Right lobe of liver (tissue), 6 donors: ENCODE data around the gene PTPN11. TPM values are rescaled to one million over a fixed set of nuclear protein-coding genes. Genes with fewer than 3 reads are reported as not detected.

Experiments used
- ATAC-seq, 4 donors: fragments of 200-7000 bp; cut with Tn5 transposase; one replicate each; pipeline ENCODE4 v1.9.1; 2020; ENCODE audit warnings: mild to moderate bottlenecking in 4 of 4, moderate library complexity in 4 of 4
- DNase-seq, 3 donors: peaks; one replicate each; pipeline ENCODE4 v3.0.0-alpha.2; 2020
- H3K27ac ChIP-seq, 3 donors: fragments of 200-600 bp; one replicate each; pipeline ENCODE4 v1.8.0; 2022
- H3K27me3 ChIP-seq, 2 donors: fragments of 200-600 bp; one replicate each; pipeline ENCODE4 v1.8.0; 2022
- H3K36me3 ChIP-seq, 4 donors: fragments of 200-600 bp; sonication (generic) in 1 of 4; one replicate each; pipeline versions ENCODE4 v1.5.1 to v1.8.0; 2017 to 2022; ENCODE audit warnings: control low read depth in 1 of 4
- H3K4me1 ChIP-seq, 4 donors: fragments of 200-600 bp; sonication (generic) in 1 of 4; one replicate each; pipeline versions ENCODE4 v1.5.1 to v1.8.0; 2017 to 2022; ENCODE audit warnings: control low read depth in 1 of 4
- H3K4me3 ChIP-seq, 3 donors: fragments of 200-600 bp; one replicate each; pipeline ENCODE4 v1.8.0; 2022
- H3K9me3 ChIP-seq, 4 donors: fragments of 200-600 bp; sonication (generic) in 1 of 4; one replicate each; pipeline versions ENCODE4 v1.5.1 to v1.8.0; 2017 to 2022; ENCODE audit warnings: control low read depth in 1 of 4
- POLR2A ChIP-seq: fragments of 450-650 bp; IDR thresholded peaks from one replicate; pipeline ENCODE4 v1.6.1; 2017; ENCODE audit warnings: antibody characterized with exemption, mild to moderate bottlenecking
- WGBS: methylation state at CpG from one replicate; pipeline ENCODE4 v1.1.6; 2018; ENCODE audit warnings: low coverage, low lambda C conversion rate; ENCODE audit not compliant: insufficient coverage; ENCODE audit errors: missing lambda C conversion rate; 5-methylcytosine and 5-hydroxymethylcytosine counted together
- intact Hi-C, 2 donors: fragments of 100-400 bp; cut with DNase I; formaldehyde crosslinking; loops; one replicate each; pipeline versions ENCODE4 v1.11.2 to v1.14.1; 2022
- total RNA-seq, 6 experiments: library from RNA; depleted of rRNA in 2 of 6; stranded (reverse); fragments of >200 nt in 2 of 6; fragmentation: NEBNext Ultra II Directional in 3 of 6; extraction: Animal tissue kit (Norgen Biotek cat#: 25700) in 3 of 6; gene quantifications; one replicate each; pipeline versions ENCODE4 v1.1.0 to v1.2.4, GENCODE V29; 2016 to 2023
- TF ChIP-seq, protein P1 (sequence below), 4 donors: fragments of 200-600 bp in 3 of 4; fragments of 450-650 bp in 1 of 4; IDR thresholded peaks; one replicate each; pipeline versions ENCODE4 v1.5.1 to v1.8.0; 2016 to 2022; ENCODE audit warnings: antibody characterized with exemption in 4 of 4, mild to moderate bottlenecking in 2 of 4
- donor health status: DM: no; HTN: yes; CAD: no.
- donor health status: DM: no; HTN: no; CAD: no.
- donor health status: DM: no; HTN: no; CAD: no.
- donor health status: DM: no; HTN: yes; CAD: no.
- donor health status: DM: no; HTN: yes; CAD: no.

The PTPN11 gene
- total RNA-seq, 6 experiments from 2014 or later = 66.4 to 77.7 (median 68.6) TPM

DNA sequence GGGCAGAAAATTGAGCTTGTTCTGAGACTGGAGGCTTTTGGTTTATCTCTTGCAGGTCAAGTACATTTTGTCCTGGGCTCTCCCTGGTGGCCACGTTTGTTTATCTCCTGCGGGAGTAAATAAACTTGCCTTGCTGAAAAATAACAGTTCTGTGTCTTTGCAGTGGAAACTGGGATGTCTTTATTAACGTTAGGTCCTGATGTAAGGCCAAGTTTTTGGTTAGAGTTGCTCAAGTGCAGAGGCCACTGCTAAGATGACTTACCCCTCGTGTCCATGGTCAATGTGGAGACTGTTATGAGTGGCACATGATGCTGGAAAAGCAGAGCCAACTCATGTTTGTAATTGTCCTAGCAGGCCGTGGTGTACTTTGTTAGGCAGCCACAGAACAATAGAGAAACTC is 3.8 kb downstream of the PTPN11 start:
- WGBS = 4% methylated on average over 5 of the region's 5 CpGs
- Histone ChIP-seq H3K27me3 (no peaks in the 10 kb centered on the region), H3K27ac (peak overlapping the region in 2 of 3 donors; percentile 49 to 87), H3K4me3 (no peak overlapping the region), H3K36me3 (no peaks in the 10 kb centered on the region), H3K4me1 (peaks cover 0 to 54% (median 18%) of the 10 kb centered on the region in 4 donors), H3K9me3 (no peaks in the 10 kb centered on the region)
- ATAC-seq = peak in 2 of 4 donors; percentile 43 to 47
- TF ChIP-seq, protein P1, sequence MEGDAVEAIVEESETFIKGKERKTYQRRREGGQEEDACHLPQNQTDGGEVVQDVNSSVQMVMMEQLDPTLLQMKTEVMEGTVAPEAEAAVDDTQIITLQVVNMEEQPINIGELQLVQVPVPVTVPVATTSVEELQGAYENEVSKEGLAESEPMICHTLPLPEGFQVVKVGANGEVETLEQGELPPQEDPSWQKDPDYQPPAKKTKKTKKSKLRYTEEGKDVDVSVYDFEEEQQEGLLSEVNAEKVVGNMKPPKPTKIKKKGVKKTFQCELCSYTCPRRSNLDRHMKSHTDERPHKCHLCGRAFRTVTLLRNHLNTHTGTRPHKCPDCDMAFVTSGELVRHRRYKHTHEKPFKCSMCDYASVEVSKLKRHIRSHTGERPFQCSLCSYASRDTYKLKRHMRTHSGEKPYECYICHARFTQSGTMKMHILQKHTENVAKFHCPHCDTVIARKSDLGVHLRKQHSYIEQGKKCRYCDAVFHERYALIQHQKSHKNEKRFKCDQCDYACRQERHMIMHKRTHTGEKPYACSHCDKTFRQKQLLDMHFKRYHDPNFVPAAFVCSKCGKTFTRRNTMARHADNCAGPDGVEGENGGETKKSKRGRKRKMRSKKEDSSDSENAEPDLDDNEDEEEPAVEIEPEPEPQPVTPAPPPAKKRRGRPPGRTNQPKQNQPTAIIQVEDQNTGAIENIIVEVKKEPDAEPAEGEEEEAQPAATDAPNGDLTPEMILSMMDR (IDR thresholded peaks at IDR 0.05) = no peak
- no peak for TF ChIP-seq POLR2A
- intact Hi-C loops = no loop called here
- no peak for DNase-seq

DNA sequence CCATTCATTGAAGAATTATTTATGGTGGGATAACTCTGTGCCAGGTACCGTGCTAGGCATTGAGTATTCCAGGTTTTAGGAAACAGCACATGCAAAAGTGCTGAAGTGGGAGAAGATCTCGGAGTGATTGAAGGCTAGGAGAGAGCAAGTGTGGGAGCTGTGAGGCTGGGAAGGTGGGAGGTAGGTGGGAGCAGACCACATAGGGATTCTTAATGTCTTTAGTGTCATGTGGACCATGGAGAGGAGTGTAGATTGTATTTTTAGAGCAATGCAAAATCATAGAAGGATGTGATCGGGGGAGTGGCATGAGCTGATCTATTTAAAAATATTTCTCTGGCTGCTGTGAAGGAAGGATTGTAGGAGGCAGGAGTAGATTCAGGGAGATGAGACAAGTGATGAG is 5.4 kb downstream of the PTPN11 start:
- 98% methylated on average over 3 of the region's 3 CpGs for WGBS
- Histone ChIP-seq H3K27ac (no peak overlapping the region), H3K9me3 (no peaks in the 10 kb centered on the region), H3K36me3 (no peaks in the 10 kb centered on the region), H3K4me3 (no peak overlapping the region), H3K27me3 (no peaks in the 10 kb centered on the region), H3K4me1 (peaks cover 0 to 47% (median 18%) of the 10 kb centered on the region in 4 donors)
- TF ChIP-seq, protein P1 (IDR thresholded peaks at IDR 0.05) = no peak
- no peak for TF ChIP-seq POLR2A
- intact Hi-C loops = no loop called here
- DNase-seq = no peak
- ATAC-seq = no peak

DNA sequence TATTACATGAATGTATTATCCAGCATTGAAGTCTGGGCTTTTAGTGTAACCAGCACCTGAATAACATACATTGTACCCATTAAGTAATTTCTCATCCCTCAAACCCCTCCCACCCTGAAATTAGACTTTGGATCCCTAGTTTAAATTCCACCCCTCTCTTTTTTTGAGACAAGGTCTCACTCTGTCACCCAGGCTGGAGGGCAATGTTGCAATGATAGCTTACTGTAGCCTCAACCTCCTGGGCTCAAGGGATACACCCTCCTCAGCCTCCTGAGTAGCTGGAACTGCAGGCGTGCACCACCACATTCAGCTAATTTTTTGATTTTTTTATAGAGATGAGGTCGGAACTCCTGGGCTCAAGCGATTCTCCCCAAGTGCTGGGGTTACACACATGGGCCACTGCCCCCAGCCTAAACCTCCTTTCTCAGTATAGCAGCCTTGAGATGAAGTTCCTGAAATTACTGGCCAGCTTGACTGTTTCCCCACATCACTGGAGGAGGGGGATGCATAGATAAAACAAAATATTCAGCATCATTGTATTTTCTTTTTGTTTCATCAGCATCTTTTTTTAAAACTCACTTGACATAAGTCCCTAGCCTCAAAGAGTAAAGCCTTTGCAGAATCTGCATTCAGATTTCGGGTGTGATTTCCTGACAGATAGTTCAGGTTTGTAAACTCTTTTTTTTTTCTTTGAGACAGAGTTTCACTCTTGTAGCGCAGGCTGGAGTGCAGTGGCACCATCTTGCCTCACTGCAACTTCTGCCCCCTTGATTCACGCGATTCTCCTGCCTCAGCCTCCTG is 7.0 kb downstream of the PTPN11 start:
- H3K9me3 ChIP-seq = no peaks in the 10 kb centered on the region
- ATAC-seq (peak in 3 of 4 donors; percentile 34 to 39 (median 36)), DNase-seq (no peak)
- TF ChIP-seq, protein P1 (IDR thresholded peaks at IDR 0.05) = no peak
- TF ChIP-seq POLR2A = no peak
- H3K27ac ChIP-seq = no peak overlapping the region
- H3K4me1 ChIP-seq = peaks cover 0 to 35% (median 12%) of the 10 kb centered on the region in 4 donors
- no peaks in the 10 kb centered on the region for H3K27me3 ChIP-seq
- H3K36me3 ChIP-seq = no peaks in the 10 kb centered on the region
- no peak overlapping the region for H3K4me3 ChIP-seq
- WGBS = 80% methylated on average over 7 of the region's 7 CpGs
- intact Hi-C loops = no loop called here

DNA sequence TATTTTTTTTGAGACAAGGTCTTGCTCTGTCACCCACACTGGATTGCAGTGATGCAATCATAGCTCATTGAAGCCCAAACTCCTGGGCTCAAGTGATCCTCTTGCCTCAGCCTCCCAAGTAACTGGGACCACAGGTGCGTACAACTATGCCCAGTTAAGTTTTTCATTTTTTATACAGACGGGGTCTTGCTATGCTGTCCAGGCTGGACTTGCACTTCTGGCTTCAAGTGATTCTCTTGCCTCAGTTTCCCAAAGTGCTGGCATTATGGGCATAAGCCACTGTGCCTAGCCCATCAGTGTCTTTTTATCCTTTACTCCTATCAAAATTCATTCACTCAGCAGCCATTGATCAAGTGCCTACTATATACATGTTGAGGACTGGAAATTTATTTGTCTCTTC is 9.0 kb downstream of the PTPN11 start:
- intact Hi-C loops = no loop called here
- Histone ChIP-seq H3K4me1 (peaks cover 0 to 15% (median 3%) of the 10 kb centered on the region in 4 donors), H3K27ac (no peak overlapping the region), H3K9me3 (no peaks in the 10 kb centered on the region), H3K4me3 (no peak overlapping the region), H3K36me3 (no peaks in the 10 kb centered on the region), H3K27me3 (no peaks in the 10 kb centered on the region)
- 100% methylated on average over 2 of the region's 2 CpGs for whole genome bisulfite sequencing
- TF ChIP-seq, protein P1 (IDR thresholded peaks at IDR 0.05) = no peak
- no peak for TF ChIP-seq POLR2A
- ATAC-seq (no peak), DNase-seq (no peak)
